HG03025 (cell line): ENCODE data around the gene ZSWIM5.
"Not testable (repeated sequence)": the region's sequence is repeated elsewhere in the genome, so short reads cannot be mapped to it uniquely, and the experiment has no call there.

Source experiments
- ATAC-seq: cut with Tn5 transposase; IDR thresholded peaks from one replicate; pipeline ENCODE4 v1.9.1; 2021; ENCODE audit warnings: mild to moderate bottlenecking, moderate library complexity; ENCODE audit not compliant: unreplicated experiment, low FRiP score

Gene ZSWIM5

GRCh38 chr1:45148209-45148825 is 58.1 kb downstream of the ZSWIM5 start:
- no peak for ATAC-seq

GRCh38 chr1:45146833-45147232 is 59.6 kb downstream of the ZSWIM5 start:
- ATAC-seq, result no peak

- no peak for ATAC-seq
These were observed 65.0 kb downstream of the ZSWIM5 start for GRCh38 chr1:45141247-45142003.

GRCh38 chr1:45136984-45137383 is 69.4 kb downstream of the ZSWIM5 start:
- ATAC-seq, result no peak

GRCh38 chr1:45135316-45135715 is 71.1 kb downstream of the ZSWIM5 start:
- ATAC-seq, result no peak

- no peak for ATAC-seq
These were observed 71.9 kb downstream of the ZSWIM5 start for GRCh38 chr1:45134461-45134873.

GRCh38 chr1:45132719-45133118 is 73.7 kb downstream of the ZSWIM5 start:
- not testable (repeated sequence) for ATAC-seq

GRCh38 chr1:45123358-45123757 is 83.0 kb downstream of the ZSWIM5 start:
- no peak for ATAC-seq

- ATAC-seq, result no peak
These were observed 83.7 kb downstream of the ZSWIM5 start for GRCh38 chr1:45122724-45123123.

- ATAC-seq, result no peak
These were observed 88.6 kb downstream of the ZSWIM5 start for GRCh38 chr1:45117766-45118165.

- no peak for ATAC-seq
These were observed 89.6 kb downstream of the ZSWIM5 start for GRCh38 chr1:45116820-45117219.

GRCh38 chr1:45116340-45116739 is 90.1 kb downstream of the ZSWIM5 start:
- ATAC-seq, result no peak

- not testable (repeated sequence) for ATAC-seq
These were observed 91.2 kb downstream of the ZSWIM5 start for GRCh38 chr1:45115198-45115597.

- ATAC-seq, result no peak
These were observed 93.7 kb downstream of the ZSWIM5 start for GRCh38 chr1:45112661-45113060.

- ATAC-seq, result no peak
These were observed 95.2 kb downstream of the ZSWIM5 start for GRCh38 chr1:45111239-45111638.

GRCh38 chr1:45107782-45108181 is 98.6 kb downstream of the ZSWIM5 start:
- ATAC-seq, result no peak

GRCh38 chr1:45106864-45107263 is 99.5 kb downstream of the ZSWIM5 start:
- ATAC-seq, result not testable (repeated sequence)

- not testable (repeated sequence) for ATAC-seq
These were observed 100.3 kb downstream of the ZSWIM5 start for GRCh38 chr1:45106156-45106545.

GRCh38 chr1:45105486-45106155 is 100.8 kb downstream of the ZSWIM5 start:
- ATAC-seq, result not testable (repeated sequence)

GRCh38 chr1:45103534-45103933 is 102.9 kb downstream of the ZSWIM5 start:
- no peak for ATAC-seq

GRCh38 chr1:45101947-45102346 is 104.5 kb downstream of the ZSWIM5 start:
- no peak for ATAC-seq

- not testable (repeated sequence) for ATAC-seq
These were observed 104.9 kb downstream of the ZSWIM5 start for GRCh38 chr1:45101528-45101927.
